Upper lobe of left lung (tissue), 6 donors: ENCODE data around the gene CLEC4A. TPM values are rescaled to one million over a fixed set of nuclear protein-coding genes. Genes with fewer than 3 reads are reported as not detected.
A peak's percentile ranks its signal among the peaks of the same experiment; 100 is the strongest.
"Not testable (repeated sequence)": the region's sequence is repeated elsewhere in the genome, so short reads cannot be mapped to it uniquely, and the experiment has no call there.

ENCODE experiments used
- ATAC-seq, 2 donors: fragments of 200-7000 bp; cut with Tn5 transposase; one replicate each; pipeline ENCODE4 v1.9.1; 2022; ENCODE audit warnings: mild to moderate bottlenecking in 2 of 2, moderate library complexity in 2 of 2; ENCODE audit not compliant: low FRiP score in 2 of 2
- DNase-seq, 2 donors: peaks; one replicate each; pipeline ENCODE4 v3.0.0-alpha.2; 2019 to 2020
- H3K27ac ChIP-seq, 4 donors: fragments of 200-600 bp; sonication (generic); one replicate each; pipeline ENCODE4 v1.5.1; 2016 to 2019
- H3K27me3 ChIP-seq, 4 donors: fragments of 200-600 bp; sonication (generic); one replicate each; pipeline ENCODE4 v1.5.1; 2017 to 2019
- H3K36me3 ChIP-seq, 4 donors: fragments of 200-600 bp; sonication (generic); one replicate each; pipeline ENCODE4 v1.5.1; 2016 to 2019
- H3K4me1 ChIP-seq, 4 donors: fragments of 200-600 bp; sonication (generic); one replicate each; pipeline ENCODE4 v1.5.1; 2018 to 2019
- H3K4me3 ChIP-seq, 4 donors: fragments of 200-600 bp; sonication (generic); one replicate each; pipeline ENCODE4 v1.5.1; 2017 to 2019; ENCODE audit warnings: mild to moderate bottlenecking in 2 of 4, moderate library complexity in 1 of 4
- H3K9me3 ChIP-seq, 4 donors: fragments of 200-600 bp; sonication (generic); one replicate each; pipeline ENCODE4 v1.5.1; 2018 to 2019
- EP300 ChIP-seq, 4 donors: sonication (generic); formaldehyde crosslinking; IDR thresholded peaks; one replicate each; pipeline ENCODE4 v1.5.1; 2017; ENCODE audit warnings: antibody characterized with exemption in 4 of 4, control low read depth in 2 of 4
- POLR2A ChIP-seq, 4 donors: fragments of 450-650 bp; IDR thresholded peaks; one replicate each; pipeline ENCODE4 v1.5.1; 2016 to 2017; ENCODE audit warnings: antibody characterized with exemption in 4 of 4, mild to moderate bottlenecking in 2 of 4
- POLR2AphosphoS5 ChIP-seq, 2 donors: sonication (generic); formaldehyde crosslinking; IDR thresholded peaks; one replicate each; pipeline ENCODE4 v1.5.1; 2017; ENCODE audit warnings: antibody characterized with exemption in 2 of 2
- WGBS, 2 donors: methylation state at CpG; one replicate each; pipeline ENCODE4 v1.1.5; 2017 to 2018; 5-methylcytosine and 5-hydroxymethylcytosine counted together
- total RNA-seq, 6 donors: library from RNA; depleted of rRNA in 4 of 6; stranded (reverse); fragments of >200 nt in 4 of 6; gene quantifications; one replicate each; pipeline versions ENCODE4 v1.1.0 to v1.2.1, GENCODE V29; 2016 to 2021
- TF ChIP-seq, protein P1 (sequence below), 6 experiments: fragments of 450-650 bp in 4 of 6; fragments of 200-600 bp in 2 of 6; sonication (generic) in 2 of 6; IDR thresholded peaks; one replicate each; pipeline ENCODE4 v1.5.1; 2016 to 2019; ENCODE audit warnings: antibody characterized with exemption in 6 of 6
- donor health status: DM: no; HTN: no; CAD: no; lungs with moderate emphysema.
- donor health status: DM: no; HTN: yes; CAD: no; lungs with severe emphysema.

The CLEC4A gene
- total RNA-seq, 6 donors from 2014 or later = 0.67 to 26.2 (median 6.8) TPM

DNA sequence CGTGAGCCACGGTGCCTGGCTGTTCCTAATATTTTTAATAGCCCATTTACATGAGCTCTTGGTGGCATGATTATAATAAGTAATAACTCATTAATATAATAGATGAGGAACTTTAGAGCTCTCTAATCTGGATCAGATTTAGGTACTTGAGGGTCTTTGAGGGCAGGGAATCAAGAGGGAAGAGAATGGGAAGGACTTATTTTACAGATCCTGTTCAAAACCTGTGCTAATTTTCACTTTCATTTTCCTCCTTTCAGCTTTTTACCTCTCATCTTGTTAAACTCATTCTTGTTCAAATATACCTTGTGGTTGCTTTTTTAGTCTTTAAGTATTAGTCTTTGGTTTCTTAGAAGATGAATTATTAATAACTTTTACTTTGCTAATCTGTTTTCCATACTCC, 35.8 kb upstream of the CLEC4A start:
- no peak for TF ChIP-seq EP300 (IDR thresholded peaks at IDR 0.05)
- no peak for TF ChIP-seq POLR2A (IDR thresholded peaks at IDR 0.05)
- no peak for TF ChIP-seq POLR2AphosphoS5 (IDR thresholded peaks at IDR 0.05)
- TF ChIP-seq, protein P1, sequence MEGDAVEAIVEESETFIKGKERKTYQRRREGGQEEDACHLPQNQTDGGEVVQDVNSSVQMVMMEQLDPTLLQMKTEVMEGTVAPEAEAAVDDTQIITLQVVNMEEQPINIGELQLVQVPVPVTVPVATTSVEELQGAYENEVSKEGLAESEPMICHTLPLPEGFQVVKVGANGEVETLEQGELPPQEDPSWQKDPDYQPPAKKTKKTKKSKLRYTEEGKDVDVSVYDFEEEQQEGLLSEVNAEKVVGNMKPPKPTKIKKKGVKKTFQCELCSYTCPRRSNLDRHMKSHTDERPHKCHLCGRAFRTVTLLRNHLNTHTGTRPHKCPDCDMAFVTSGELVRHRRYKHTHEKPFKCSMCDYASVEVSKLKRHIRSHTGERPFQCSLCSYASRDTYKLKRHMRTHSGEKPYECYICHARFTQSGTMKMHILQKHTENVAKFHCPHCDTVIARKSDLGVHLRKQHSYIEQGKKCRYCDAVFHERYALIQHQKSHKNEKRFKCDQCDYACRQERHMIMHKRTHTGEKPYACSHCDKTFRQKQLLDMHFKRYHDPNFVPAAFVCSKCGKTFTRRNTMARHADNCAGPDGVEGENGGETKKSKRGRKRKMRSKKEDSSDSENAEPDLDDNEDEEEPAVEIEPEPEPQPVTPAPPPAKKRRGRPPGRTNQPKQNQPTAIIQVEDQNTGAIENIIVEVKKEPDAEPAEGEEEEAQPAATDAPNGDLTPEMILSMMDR (IDR thresholded peaks at IDR 0.05) = no peak
- H3K27ac ChIP-seq = no peak overlapping the region
- DNase-seq (no peak), ATAC-seq (no peak)
- peaks cover 19 to 46% (median 28%) of the 10 kb centered on the region in 4 donors for H3K36me3 ChIP-seq
- H3K4me1 ChIP-seq = peaks cover 26 to 48% (median 30%) of the 10 kb centered on the region in 4 donors
- no peaks in the 10 kb centered on the region for H3K27me3 ChIP-seq
- H3K4me3 ChIP-seq = no peak overlapping the region
- 76 to 88% methylated on average over 2 of the region's 2 CpGs for WGBS, 2 donors
- no peaks in the 10 kb centered on the region for H3K9me3 ChIP-seq

DNA sequence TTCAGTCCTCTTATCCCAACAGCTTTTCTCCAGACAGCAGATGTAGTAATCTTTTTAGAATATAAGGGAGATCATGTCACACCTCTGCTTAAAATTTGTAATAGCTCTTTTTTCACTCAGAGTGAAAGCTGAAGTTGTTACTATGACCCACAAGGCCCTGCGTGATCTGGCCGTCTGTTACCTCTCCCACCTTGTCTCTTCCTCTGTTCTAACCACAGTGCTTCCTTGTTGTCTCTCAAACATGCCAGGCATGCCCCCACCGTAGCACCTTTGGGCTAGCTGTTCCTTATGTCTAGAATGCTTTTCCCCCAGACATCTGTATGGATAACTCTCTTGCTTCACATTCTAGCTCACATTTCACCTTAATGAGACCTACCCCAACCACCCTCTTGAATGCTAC, 34.8 kb upstream of the CLEC4A start:
- 56% methylated on average over 3 of the region's 3 CpGs for WGBS, 2 donors
- no peaks in the 10 kb centered on the region for H3K27me3 ChIP-seq
- no peak overlapping the region for H3K27ac ChIP-seq
- ATAC-seq = no peak
- H3K36me3 ChIP-seq = peaks cover 26 to 55% (median 37%) of the 10 kb centered on the region in 4 donors
- no peaks in the 10 kb centered on the region for H3K9me3 ChIP-seq
- H3K4me3 ChIP-seq = no peak overlapping the region
- no peak for DNase-seq
- TF ChIP-seq EP300 (IDR thresholded peaks at IDR 0.05) = no peak
- no peak for TF ChIP-seq POLR2AphosphoS5 (IDR thresholded peaks at IDR 0.05)
- TF ChIP-seq, protein P1 (IDR thresholded peaks at IDR 0.05) = no peak
- TF ChIP-seq POLR2A (IDR thresholded peaks at IDR 0.05) = no peak
- peaks cover 18 to 39% (median 22%) of the 10 kb centered on the region in 4 donors for H3K4me1 ChIP-seq

GRCh38 chr12:8089277-8089676, 34.1 kb upstream of the CLEC4A start:
- peaks cover 33 to 62% (median 43%) of the 10 kb centered on the region in 4 donors for H3K36me3 ChIP-seq

GRCh38 chr12:8089716-8090115, 33.7 kb upstream of the CLEC4A start:
- peaks cover 37 to 67% (median 47%) of the 10 kb centered on the region in 4 donors for H3K36me3 ChIP-seq
- TF ChIP-seq, protein P1 (IDR thresholded peaks at IDR 0.05) = no peak
- TF ChIP-seq POLR2A (IDR thresholded peaks at IDR 0.05) (no peak), EP300 (IDR thresholded peaks at IDR 0.05) (no peak), POLR2AphosphoS5 (IDR thresholded peaks at IDR 0.05) (no peak)
- peaks cover 8 to 28% (median 15%) of the 10 kb centered on the region in 4 donors for H3K4me1 ChIP-seq
- no peak overlapping the region for H3K4me3 ChIP-seq
- ATAC-seq = peak in 1 of 2 donors; percentile 40
- no peak overlapping the region for H3K27ac ChIP-seq
- no peaks in the 10 kb centered on the region for H3K9me3 ChIP-seq
- H3K27me3 ChIP-seq = no peaks in the 10 kb centered on the region
- 77 to 91% methylated on average over 5 of the region's 5 CpGs for WGBS, 2 donors
- no peak for DNase-seq

More at GRCh38 chr12:8089277-8089676, 34.1 kb upstream of the CLEC4A start:
- not testable (repeated sequence) for ATAC-seq, H3K4me3 ChIP-seq, H3K27me3 ChIP-seq, H3K9me3 ChIP-seq, H3K27ac ChIP-seq
- DNase-seq = peak in 1 of 2 donors; percentile 24
- WGBS, 2 donors = 93 to 94% methylated on average over 11 of the region's 11 CpGs
- peaks cover 12 to 32% (median 16%) of the 10 kb centered on the region in 4 donors for H3K4me1 ChIP-seq

GRCh38 chr12:8093291-8093690, 30.1 kb upstream of the CLEC4A start:
- no peak for ATAC-seq
- Histone ChIP-seq H3K4me1 (peaks cover 2 to 7% (median 3%) of the 10 kb centered on the region in 4 donors), H3K27ac (no peak overlapping the region), H3K36me3 (peaks cover 56 to 90% (median 66%) of the 10 kb centered on the region in 4 donors), H3K4me3 (no peak overlapping the region), H3K9me3 (no peaks in the 10 kb centered on the region), H3K27me3 (no peaks in the 10 kb centered on the region)
- DNase-seq = no peak
- TF ChIP-seq POLR2A (IDR thresholded peaks at IDR 0.05) (no peak), EP300 (IDR thresholded peaks at IDR 0.05) (no peak)
- WGBS, 2 donors = 93 to 94% methylated on average over 3 of the region's 3 CpGs

GRCh38 chr12:8096281-8096915, 27.0 kb upstream of the CLEC4A start:
- Histone ChIP-seq H3K9me3 (no peaks in the 10 kb centered on the region), H3K4me1 (no peaks in the 10 kb centered on the region), H3K36me3 (peaks cover 41 to 75% (median 53%) of the 10 kb centered on the region in 4 donors), H3K27me3 (no peaks in the 10 kb centered on the region), H3K4me3 (no peak overlapping the region), H3K27ac (peak overlapping the region in 1 of 4 donors; percentile 24)
- TF ChIP-seq POLR2AphosphoS5 (IDR thresholded peaks at IDR 0.05) = no peak
- TF ChIP-seq EP300 (IDR thresholded peaks at IDR 0.05) = no peak
- TF ChIP-seq, protein P1 (IDR thresholded peaks at IDR 0.05) = no peak
- WGBS, 2 donors = 74 to 77% methylated on average over 2 of the region's 2 CpGs
- DNase-seq (no peak), ATAC-seq (no peak)
